ENCODE results near the gene BHLHA15. TPM values are rescaled to one million over a fixed set of nuclear protein-coding genes. Genes with fewer than 3 reads are reported as not detected.

The BHLHA15 gene
- total RNA-seq, 1 experiment from 2014 or later, result 5.2 TPM

DNA sequence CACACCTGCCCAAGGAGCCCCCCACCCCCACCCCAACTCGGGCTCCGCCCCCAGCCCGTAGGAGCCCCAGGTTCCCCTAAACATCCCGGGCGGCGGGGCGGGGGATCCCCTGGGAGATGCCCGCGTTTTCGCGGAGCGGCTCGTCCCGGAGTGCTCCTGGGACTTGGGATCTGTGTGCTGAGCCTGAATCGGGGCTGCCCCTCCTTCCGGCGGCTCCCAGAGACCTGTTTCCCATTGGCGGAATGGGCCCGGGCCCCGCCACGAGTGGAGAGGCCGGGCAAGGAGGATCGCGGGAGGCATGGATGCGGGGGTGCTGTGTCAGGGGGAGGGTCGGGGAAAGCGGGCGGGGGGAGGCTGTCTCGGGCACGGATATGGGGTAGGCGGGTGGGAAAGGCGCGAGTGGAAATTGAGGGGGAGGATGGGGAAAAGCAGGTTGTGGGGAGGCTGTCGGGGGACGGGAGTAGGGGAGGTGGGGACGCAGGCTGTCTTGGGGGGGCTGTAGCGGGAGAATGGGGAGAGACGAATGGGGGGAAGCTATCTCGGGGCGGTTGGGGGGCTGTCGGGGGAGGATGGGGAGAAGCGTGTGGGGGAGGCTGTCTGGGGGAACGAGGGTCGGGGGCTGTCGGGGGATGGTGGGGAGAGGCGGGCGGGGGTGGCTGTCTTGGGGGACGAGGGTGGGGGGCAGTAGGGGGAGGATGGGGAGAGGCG, 572 bp upstream of the BHLHA15 start:
- H2AFZ ChIP-seq (ENCODE audit: low read depth, low read length, poor library complexity, severe bottlenecking), result no peak overlapping the region
- H3K4me1 ChIP-seq (ENCODE audit: control insufficient read depth in 1 of 2, insufficient read depth in 2 of 2, low read length in 2 of 2), result peaks cover 3 to 7% of the 10 kb centered on the region in 2 experiments; a peak in 2 of 4 replicates
- no peaks in the 10 kb centered on the region for H3K9me3 ChIP-seq (ENCODE audit: control insufficient read depth in 1 of 2, insufficient read depth in 1 of 2, low read depth in 1 of 2, low read length in 2 of 2)
- ChIA-PET CTCF (no interaction called here), POLR2A (no interaction called here), RAD21 (ENCODE audit: low non-redundant PET in 1 of 2, low total read pairs in 2 of 2, uncharacterized antibody in 2 of 2, unreplicated experiment in 2 of 2) (interaction anchor here in 1 of 2 experiments (0.6 kb wide), 1 partner anchor 187 kb away, joined by 3 read pairs; no protein-coding TSS in a partner anchor)
- H3K4me3 ChIP-seq (replicated peaks in 1 of 2; ENCODE audit: low read depth in 1 of 2, low read length in 2 of 2), result no peak overlapping the region
- H4K20me1 ChIP-seq (ENCODE audit: insufficient read depth), result no peaks in the 10 kb centered on the region
- no peaks in the 10 kb centered on the region for H3K27me3 ChIP-seq (ENCODE audit: insufficient read depth, low read length)
- intact Hi-C loops (cut with micrococcal nuclease), result no loop called here
- H3K36me3 ChIP-seq (ENCODE audit: control insufficient read depth in 1 of 2, insufficient read depth in 2 of 2, low read length in 2 of 2), result peaks cover 0 to 2% of the 10 kb centered on the region in 2 experiments; a peak in 1 of 4 replicates
- DNase-seq (ENCODE audit: low read depth, low spot score) (no peak), ATAC-seq (no peak)
- BruUV-seq (replicated peaks), result no TSS peak
- H3K4me2 ChIP-seq (ENCODE audit: low read length), result no peak overlapping the region
- H3K27ac ChIP-seq (ENCODE audit: low read depth, low read length), result no peak overlapping the region
- no peak overlapping the region for H3K9ac ChIP-seq (ENCODE audit: low read length)
- no peaks in the 10 kb centered on the region for H3K79me2 ChIP-seq (ENCODE audit: insufficient read depth, low read length)
- H3K9me2 ChIP-seq (ENCODE audit: insufficient read depth), result no peaks in the 10 kb centered on the region
- TF ChIP-seq JUND (IDR thresholded peaks at IDR 0.05), result no peak
- TF ChIP-seq YY1 (IDR thresholded peaks at IDR 0.05; ENCODE audit: extremely low read depth, insufficient replicate concordance, low read depth, low read length), result no peak
- TF ChIP-seq POLR2A (IDR thresholded peaks at IDR 0.05; ENCODE audit: borderline replicate concordance, extremely low read depth, insufficient read depth, insufficient read length), result no peak
- TF ChIP-seq EZH2 (IDR thresholded peaks at IDR 0.05), result no peak
- TF ChIP-seq TCF7L2 (IDR thresholded peaks at IDR 0.05; ENCODE audit: borderline replicate concordance, extremely low read depth, insufficient read depth, insufficient read length), result no peak
- no peak for TF ChIP-seq SIN3A (IDR thresholded peaks at IDR 0.05; ENCODE audit: low read depth)
- no peak for TF ChIP-seq SP1 (IDR thresholded peaks at IDR 0.05; ENCODE audit: low read depth)
- no peak for TF ChIP-seq ZNF274 (IDR thresholded peaks at IDR 0.05; ENCODE audit: low read depth, low read length)
- no peak for TF ChIP-seq EZH2phosphoT487 (IDR thresholded peaks at IDR 0.05; ENCODE audit: borderline replicate concordance)
- no peak for TF ChIP-seq EGR1 (IDR thresholded peaks at IDR 0.05; ENCODE audit: low read depth)
- no peak for TF ChIP-seq CTCF (IDR thresholded peaks at IDR 0.05 in 2 of 3, conservative IDR thresholded peaks at IDR 0.05 in 1 of 3; ENCODE audit: borderline replicate concordance in 1 of 3, insufficient read depth in 1 of 3, low read depth in 2 of 3, low read length in 2 of 3)
- TF ChIP-seq ZBTB33 (IDR thresholded peaks at IDR 0.05; ENCODE audit: extremely low read depth, insufficient replicate concordance, low read length), result no peak
- no peak for TF ChIP-seq CEBPB (IDR thresholded peaks at IDR 0.05; ENCODE audit: low read depth)
